GM12864 (cell line): ENCODE data around the gene LRRC34.

Experiments
- DNase-seq: peaks from one replicate; pipeline ENCODE4 v3.0.0-alpha.2; 2011; ENCODE audit warnings: low read depth
- H3K4me3 ChIP-seq: 2 replicates; pipeline ENCODE4 v1.5.1; 2011; ENCODE audit warnings: mild to moderate bottlenecking, low read depth, low read length, control low read depth
- CTCF ChIP-seq: IDR thresholded peaks from 2 replicates; pipeline ENCODE4 v1.5.1; 2011; ENCODE audit warnings: low read depth, mild to moderate bottlenecking, moderate library complexity, low read length, control low read depth, inconsistent platforms; ENCODE audit errors: missing control alignments

LRRC34 gene

GRCh38 chr3:169769287-169770181 lies 43.2 kb downstream of the LRRC34 start, which contains the start of gene ACTRT3:
Gene ACTRT3, minus strand, starts transcription at chr3:169769561. Its CDS starts 41 bp downstream, at chr3:169769520.
- TF ChIP-seq CTCF = no peak
- peak within 1 kb of the TSS; percentile 63 for H3K4me3 ChIP-seq
- no peak for DNase-seq

GRCh38 chr3:169764882-169765612 lies 47.7 kb downstream of the LRRC34 start, which contains the start of gene TERC:
Gene TERC, minus strand, starts transcription at chr3:169765060.
- H3K4me3 ChIP-seq = peak within 1 kb of the TSS; percentile 73

GRCh38 chr3:169764312-169764881 lies 48.3 kb downstream of the LRRC34 start:
- no peak for DNase-seq
- TF ChIP-seq CTCF = no peak
- peak overlapping the region; percentile 73 for H3K4me3 ChIP-seq

More at GRCh38 chr3:169764882-169765612, 47.7 kb downstream of the LRRC34 start, which contains the start of gene TERC:
- TF ChIP-seq CTCF = no peak
- peak; percentile 82 for DNase-seq

GRCh38 chr3:169760479-169760878 lies 52.2 kb downstream of the LRRC34 start:
- no peak for DNase-seq
- no peak for TF ChIP-seq CTCF
- no peak overlapping the region for H3K4me3 ChIP-seq

- no peak for DNase-seq
- TF ChIP-seq CTCF = no peak
- H3K4me3 ChIP-seq = no peak overlapping the region
Measured at GRCh38 chr3:169759256-169759655, 53.4 kb downstream of the LRRC34 start.

- TF ChIP-seq CTCF = no peak
- DNase-seq = no peak
- no peak overlapping the region for H3K4me3 ChIP-seq
Measured at GRCh38 chr3:169758359-169758994, 54.2 kb downstream of the LRRC34 start.
